ENCODE measurements around the gene CRHBP. TPM values are rescaled to one million over a fixed set of nuclear protein-coding genes. Genes with fewer than 3 reads are reported as not detected.

The CRHBP gene
- total RNA-seq, 1 experiment from 2014 or later = not detected

DNA sequence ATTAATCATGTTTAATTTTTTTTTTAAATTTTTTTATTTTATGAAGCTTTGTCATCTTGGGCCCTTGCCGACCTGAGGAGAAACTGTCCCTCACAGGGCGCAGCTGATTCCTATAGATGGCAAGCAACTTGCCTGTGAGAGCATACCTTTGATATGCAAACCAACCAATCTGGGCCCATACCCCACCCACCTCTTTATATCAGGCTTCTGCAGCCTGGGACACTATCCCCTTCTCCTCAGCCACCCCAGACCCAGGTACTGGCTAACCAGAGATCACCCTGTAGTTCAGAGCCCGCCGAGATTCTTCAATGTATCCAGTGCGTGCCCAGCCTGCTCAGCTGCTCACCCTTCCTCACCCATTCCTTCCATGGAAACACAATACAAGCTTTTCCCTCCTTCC lies 58.7 kb downstream of the CRHBP start:
- ATAC-seq (peak; percentile 92), DNase-seq (ENCODE audit: low spot score) (no peak)
- Mint-ChIP-seq H3K27ac (no peak overlapping the region), H3K9me3 (peaks cover 21% of the 10 kb centered on the region), H3K4me1 (peaks cover 4% of the 10 kb centered on the region), H3K4me3 (no peak overlapping the region), H3K36me3 (0 out of 2 replicates have a peak, but pooled peaks cover 3% of the 10 kb centered on the region), H3K27me3 (ENCODE audit: low read depth) (peaks cover 8% of the 10 kb centered on the region)
- ChIA-PET POLR2A (no interaction called here), CTCF (no interaction called here)
- no peak for TF ChIP-seq AR (CRISPR knock-in tag; IDR thresholded peaks at IDR 0.05)
- no peak for TF ChIP-seq RORB (CRISPR knock-in tag; IDR thresholded peaks at IDR 0.05)
- no peak for TF ChIP-seq ATF1 (CRISPR knock-in tag; IDR thresholded peaks at IDR 0.05)
- no peak for TF ChIP-seq ESRRA (CRISPR knock-in tag; IDR thresholded peaks at IDR 0.05; ENCODE audit: borderline replicate concordance)
- TF ChIP-seq TEAD4 (CRISPR knock-in tag; IDR thresholded peaks at IDR 0.05) = no peak
- TF ChIP-seq GRHL2 (CRISPR knock-in tag; IDR thresholded peaks at IDR 0.05; ENCODE audit: insufficient replicate concordance, severe bottlenecking) = no peak
- no peak for TF ChIP-seq ZNF423 (CRISPR knock-in tag; IDR thresholded peaks at IDR 0.05)
- TF ChIP-seq, protein P1, sequence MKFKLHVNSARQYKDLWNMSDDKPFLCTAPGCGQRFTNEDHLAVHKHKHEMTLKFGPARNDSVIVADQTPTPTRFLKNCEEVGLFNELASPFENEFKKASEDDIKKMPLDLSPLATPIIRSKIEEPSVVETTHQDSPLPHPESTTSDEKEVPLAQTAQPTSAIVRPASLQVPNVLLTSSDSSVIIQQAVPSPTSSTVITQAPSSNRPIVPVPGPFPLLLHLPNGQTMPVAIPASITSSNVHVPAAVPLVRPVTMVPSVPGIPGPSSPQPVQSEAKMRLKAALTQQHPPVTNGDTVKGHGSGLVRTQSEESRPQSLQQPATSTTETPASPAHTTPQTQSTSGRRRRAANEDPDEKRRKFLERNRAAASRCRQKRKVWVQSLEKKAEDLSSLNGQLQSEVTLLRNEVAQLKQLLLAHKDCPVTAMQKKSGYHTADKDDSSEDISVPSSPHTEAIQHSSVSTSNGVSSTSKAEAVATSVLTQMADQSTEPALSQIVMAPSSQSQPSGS (CRISPR knock-in tag; IDR thresholded peaks at IDR 0.05; ENCODE audit: borderline replicate concordance, low read depth) = no peak
- TF ChIP-seq, protein P2, sequence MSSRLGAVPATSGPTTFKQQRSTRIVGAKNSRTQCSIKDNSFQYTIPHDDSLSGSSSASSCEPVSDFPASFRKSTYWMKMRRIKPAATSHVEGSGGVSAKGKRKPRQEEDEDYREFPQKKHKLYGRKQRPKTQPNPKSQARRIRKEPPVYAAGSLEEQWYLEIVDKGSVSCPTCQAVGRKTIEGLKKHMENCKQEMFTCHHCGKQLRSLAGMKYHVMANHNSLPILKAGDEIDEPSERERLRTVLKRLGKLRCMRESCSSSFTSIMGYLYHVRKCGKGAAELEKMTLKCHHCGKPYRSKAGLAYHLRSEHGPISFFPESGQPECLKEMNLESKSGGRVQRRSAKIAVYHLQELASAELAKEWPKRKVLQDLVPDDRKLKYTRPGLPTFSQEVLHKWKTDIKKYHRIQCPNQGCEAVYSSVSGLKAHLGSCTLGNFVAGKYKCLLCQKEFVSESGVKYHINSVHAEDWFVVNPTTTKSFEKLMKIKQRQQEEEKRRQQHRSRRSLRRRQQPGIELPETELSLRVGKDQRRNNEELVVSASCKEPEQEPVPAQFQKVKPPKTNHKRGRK (CRISPR knock-in tag; IDR thresholded peaks at IDR 0.05; ENCODE audit: borderline replicate concordance) = no peak
- TF ChIP-seq, protein P3, sequence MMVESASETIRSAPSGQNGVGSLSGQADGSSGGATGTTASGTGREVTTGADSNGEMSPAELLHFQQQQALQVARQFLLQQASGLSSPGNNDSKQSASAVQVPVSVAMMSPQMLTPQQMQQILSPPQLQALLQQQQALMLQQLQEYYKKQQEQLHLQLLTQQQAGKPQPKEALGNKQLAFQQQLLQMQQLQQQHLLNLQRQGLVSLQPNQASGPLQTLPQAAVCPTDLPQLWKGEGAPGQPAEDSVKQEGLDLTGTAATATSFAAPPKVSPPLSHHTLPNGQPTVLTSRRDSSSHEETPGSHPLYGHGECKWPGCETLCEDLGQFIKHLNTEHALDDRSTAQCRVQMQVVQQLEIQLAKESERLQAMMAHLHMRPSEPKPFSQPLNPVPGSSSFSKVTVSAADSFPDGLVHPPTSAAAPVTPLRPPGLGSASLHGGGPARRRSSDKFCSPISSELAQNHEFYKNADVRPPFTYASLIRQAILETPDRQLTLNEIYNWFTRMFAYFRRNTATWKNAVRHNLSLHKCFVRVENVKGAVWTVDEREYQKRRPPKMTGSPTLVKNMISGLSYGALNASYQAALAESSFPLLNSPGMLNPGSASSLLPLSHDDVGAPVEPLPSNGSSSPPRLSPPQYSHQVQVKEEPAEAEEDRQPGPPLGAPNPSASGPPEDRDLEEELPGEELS (CRISPR knock-in tag; IDR thresholded peaks at IDR 0.05) = no peak
- no peak for TF ChIP-seq KAT7 (CRISPR knock-in tag; IDR thresholded peaks at IDR 0.05; ENCODE audit: borderline replicate concordance)
- no peak for TF ChIP-seq TEAD1 (CRISPR knock-in tag; IDR thresholded peaks at IDR 0.05)
- no peak for TF ChIP-seq GTF2I (CRISPR knock-in tag; conservative IDR thresholded peaks at IDR 0.05)
- TF ChIP-seq SOX15 (CRISPR knock-in tag; IDR thresholded peaks at IDR 0.05) = no peak
- TF ChIP-seq ZNF121 (CRISPR knock-in tag; IDR thresholded peaks at IDR 0.05) = no peak
- no peak for TF ChIP-seq ETV6 (CRISPR knock-in tag; IDR thresholded peaks at IDR 0.05)
- no peak for TF ChIP-seq RELA (CRISPR knock-in tag; IDR thresholded peaks at IDR 0.05; ENCODE audit: borderline replicate concordance)
- no peak for TF ChIP-seq ZNF396 (CRISPR knock-in tag; IDR thresholded peaks at IDR 0.05; ENCODE audit: borderline replicate concordance)

- ATAC-seq = no peak
- no peak for DNase-seq (ENCODE audit: low spot score)
- TF ChIP-seq, protein P4, sequence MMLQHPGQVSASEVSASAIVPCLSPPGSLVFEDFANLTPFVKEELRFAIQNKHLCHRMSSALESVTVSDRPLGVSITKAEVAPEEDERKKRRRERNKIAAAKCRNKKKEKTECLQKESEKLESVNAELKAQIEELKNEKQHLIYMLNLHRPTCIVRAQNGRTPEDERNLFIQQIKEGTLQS (CRISPR knock-in tag; conservative IDR thresholded peaks at IDR 0.05) = no peak
- TF ChIP-seq, protein P5, sequence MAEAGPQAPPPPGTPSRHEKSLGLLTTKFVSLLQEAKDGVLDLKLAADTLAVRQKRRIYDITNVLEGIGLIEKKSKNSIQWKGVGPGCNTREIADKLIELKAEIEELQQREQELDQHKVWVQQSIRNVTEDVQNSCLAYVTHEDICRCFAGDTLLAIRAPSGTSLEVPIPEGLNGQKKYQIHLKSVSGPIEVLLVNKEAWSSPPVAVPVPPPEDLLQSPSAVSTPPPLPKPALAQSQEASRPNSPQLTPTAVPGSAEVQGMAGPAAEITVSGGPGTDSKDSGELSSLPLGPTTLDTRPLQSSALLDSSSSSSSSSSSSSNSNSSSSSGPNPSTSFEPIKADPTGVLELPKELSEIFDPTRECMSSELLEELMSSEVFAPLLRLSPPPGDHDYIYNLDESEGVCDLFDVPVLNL (CRISPR knock-in tag; IDR thresholded peaks at IDR 0.05; ENCODE audit: borderline replicate concordance, low read depth) = no peak
- no peak for TF ChIP-seq ZNF121 (CRISPR knock-in tag; IDR thresholded peaks at IDR 0.05)
- no peak for TF ChIP-seq CREB1 (CRISPR knock-in tag; IDR thresholded peaks at IDR 0.05)
- no peak for TF ChIP-seq ZNF671 (CRISPR knock-in tag; IDR thresholded peaks at IDR 0.05)
- TF ChIP-seq, protein P6, sequence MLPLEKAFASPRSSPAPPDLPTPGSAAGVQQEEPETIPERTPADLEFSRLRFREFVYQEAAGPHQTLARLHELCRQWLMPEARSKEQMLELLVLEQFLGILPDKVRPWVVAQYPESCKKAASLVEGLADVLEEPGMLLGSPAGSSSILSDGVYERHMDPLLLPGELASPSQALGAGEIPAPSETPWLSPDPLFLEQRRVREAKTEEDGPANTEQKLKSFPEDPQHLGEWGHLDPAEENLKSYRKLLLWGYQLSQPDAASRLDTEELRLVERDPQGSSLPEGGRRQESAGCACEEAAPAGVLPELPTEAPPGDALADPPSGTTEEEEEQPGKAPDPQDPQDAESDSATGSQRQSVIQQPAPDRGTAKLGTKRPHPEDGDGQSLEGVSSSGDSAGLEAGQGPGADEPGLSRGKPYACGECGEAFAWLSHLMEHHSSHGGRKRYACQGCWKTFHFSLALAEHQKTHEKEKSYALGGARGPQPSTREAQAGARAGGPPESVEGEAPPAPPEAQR (CRISPR knock-in tag; IDR thresholded peaks at IDR 0.05) = no peak
- TF ChIP-seq, protein P2 (CRISPR knock-in tag; IDR thresholded peaks at IDR 0.05; ENCODE audit: borderline replicate concordance) = no peak
These were observed 59.8 kb downstream of the CRHBP start for GRCh38 chr5:77012601-77013000.

More at GRCh38 chr5:77012601-77013000, 59.8 kb downstream of the CRHBP start:
- Mint-ChIP-seq H3K36me3 (0 out of 2 replicates have a peak, but pooled peaks cover 3% of the 10 kb centered on the region), H3K4me1 (peaks cover 4% of the 10 kb centered on the region), H3K27ac (no peak overlapping the region), H3K27me3 (ENCODE audit: low read depth) (peaks cover 6% of the 10 kb centered on the region), H3K4me3 (no peak overlapping the region), H3K9me3 (peaks cover 10% of the 10 kb centered on the region)
- ChIA-PET CTCF (no interaction called here), POLR2A (no interaction called here)
